Hepatocyte (in vitro differentiated cells): ENCODE measurements around the gene MGLL. TPM values are rescaled to one million over a fixed set of nuclear protein-coding genes. Genes with fewer than 3 reads are reported as not detected.

Experiments used
- DNase-seq: peaks from one replicate; pipeline ENCODE4 v3.0.0-alpha.2; 2016; ENCODE audit warnings: low spot score
- H2AFZ ChIP-seq: fragments of 200-600 bp; sonication (generic); 2 replicates; pipeline ENCODE4 v1.6.0; 2016; ENCODE audit warnings: antibody characterized with exemption, mild to moderate bottlenecking
- H3K27ac ChIP-seq: fragments of 200-600 bp; sonication (generic); 2 replicates; pipeline ENCODE4 v1.5.1; 2016; ENCODE audit warnings: mild to moderate bottlenecking
- H3K27me3 ChIP-seq: fragments of 200-600 bp; sonication (generic); 2 replicates; pipeline ENCODE4 v1.6.1; 2016
- H3K36me3 ChIP-seq: fragments of 200-600 bp; sonication (generic); replicated peaks from 2 replicates; pipeline ENCODE4 v1.5.1; 2016; ENCODE audit warnings: low read depth; ENCODE audit not compliant: insufficient read depth
- H3K4me1 ChIP-seq: fragments of 200-600 bp; sonication (generic); 2 replicates; pipeline ENCODE4 v1.5.1; 2016; ENCODE audit warnings: mild to moderate bottlenecking, moderate library complexity; ENCODE audit not compliant: insufficient read depth
- H3K4me2 ChIP-seq: fragments of 200-600 bp; sonication (generic); 2 replicates; pipeline ENCODE4 v1.6.0; 2016
- H3K4me3 ChIP-seq: fragments of 200-600 bp; sonication (generic); 2 replicates; pipeline ENCODE4 v1.5.1; 2016; ENCODE audit warnings: mild to moderate bottlenecking
- H3K79me2 ChIP-seq: fragments of 200-600 bp; sonication (generic); 2 replicates; pipeline ENCODE4 v1.6.0; 2017; ENCODE audit warnings: mild to moderate bottlenecking
- H3K9me2 ChIP-seq: fragments of 200-600 bp; sonication (generic); replicated peaks from 2 replicates; pipeline ENCODE4 v1.6.0; 2017; ENCODE audit warnings: mild to moderate bottlenecking; ENCODE audit not compliant: insufficient read depth
- H3K9me3 ChIP-seq: fragments of 200-600 bp; sonication (generic); 2 replicates; pipeline ENCODE4 v1.5.1; 2016; ENCODE audit warnings: low read depth, mild to moderate bottlenecking
- H4K20me1 ChIP-seq: fragments of 200-600 bp; sonication (generic); 2 replicates; pipeline ENCODE4 v1.6.0; 2016; ENCODE audit warnings: mild to moderate bottlenecking; ENCODE audit not compliant: insufficient read depth, poor library complexity, severe bottlenecking
- CTCF ChIP-seq: fragments of 200-600 bp; sonication (generic); IDR thresholded peaks from 2 replicates; pipeline ENCODE4 v1.5.1; 2016; ENCODE audit warnings: antibody characterized with exemption, mild to moderate bottlenecking; ENCODE audit not compliant: poor library complexity
- EZH2 ChIP-seq: fragments of 200-600 bp; sonication (generic); IDR thresholded peaks from 2 replicates; pipeline ENCODE4 v1.6.1; 2016; ENCODE audit warnings: antibody characterized with exemption, mild to moderate bottlenecking, borderline replicate concordance
- EZH2phosphoT487 ChIP-seq: fragments of 200-600 bp; sonication (generic); IDR thresholded peaks from one replicate; pipeline ENCODE4 v1.6.1; 2018; ENCODE audit warnings: antibody characterized with exemption, mild to moderate bottlenecking, low read depth, moderate library complexity; ENCODE audit not compliant: unreplicated experiment, severe bottlenecking
- WGBS: methylation state at CpG from one replicate; pipeline ENCODE4 v1.1.6; 2016; ENCODE audit warnings: low lambda C conversion rate; ENCODE audit errors: missing lambda C conversion rate; 5-methylcytosine and 5-hydroxymethylcytosine counted together
- polyA plus RNA-seq: library from polyadenylated mRNA; unstranded; fragments of >200 nt; fragmentation: Nextera tagmentation; extraction: Ambion mirVana; gene quantifications from 2 replicates; pipeline ENCODE4 v1.2.1, GENCODE V29; 2016
- total RNA-seq: library from RNA; depleted of rRNA; stranded (reverse); fragments of >200 nt; gene quantifications from 2 replicates; pipeline ENCODE4 v1.2.3, GENCODE V29; 2014

Gene MGLL
- total and polyA plus RNA-seq, 2 experiments from 2014 or later, result 7.3 to 21.4 TPM

GRCh38 chr3:127753898-127754410 is 68.4 kb downstream of the MGLL start:
- 93% methylated on average over 8 of the region's 8 CpGs for WGBS
- Histone ChIP-seq H4K20me1 (no peaks in the 10 kb centered on the region), H3K4me3 (no peak overlapping the region), H3K9me3 (no peaks in the 10 kb centered on the region), H3K27me3 (no peaks in the 10 kb centered on the region), H3K9me2 (no peaks in the 10 kb centered on the region), H3K4me2 (no peak overlapping the region), H3K79me2 (no peaks in the 10 kb centered on the region), H3K36me3 (no peaks in the 10 kb centered on the region), H3K27ac (no peak overlapping the region), H2AFZ (no peak overlapping the region), H3K4me1 (no peaks in the 10 kb centered on the region)
- TF ChIP-seq EZH2 (no peak), EZH2phosphoT487 (no peak), CTCF (no peak)
- no peak for DNase-seq

- H3K4me2 ChIP-seq, result no peak overlapping the region
- no peaks in the 10 kb centered on the region for H3K27me3 ChIP-seq
- TF ChIP-seq EZH2, result no peak
- no peak for TF ChIP-seq CTCF
- no peak for TF ChIP-seq EZH2phosphoT487
- no peaks in the 10 kb centered on the region for H3K9me2 ChIP-seq
- H3K79me2 ChIP-seq, result no peaks in the 10 kb centered on the region
- no peaks in the 10 kb centered on the region for H4K20me1 ChIP-seq
- no peaks in the 10 kb centered on the region for H3K4me1 ChIP-seq
- H3K27ac ChIP-seq, result no peak overlapping the region
- H3K36me3 ChIP-seq, result no peaks in the 10 kb centered on the region
- 88% methylated on average over 7 of the region's 7 CpGs for WGBS
- H3K9me3 ChIP-seq, result no peaks in the 10 kb centered on the region
- DNase-seq, result no peak
- H3K4me3 ChIP-seq, result no peak overlapping the region
- H2AFZ ChIP-seq, result no peak overlapping the region
Observed at GRCh38 chr3:127753338-127753737, 69.0 kb downstream of the MGLL start.

GRCh38 chr3:127751782-127752181 is 70.5 kb downstream of the MGLL start:
- no peak overlapping the region for H3K27ac ChIP-seq
- H2AFZ ChIP-seq, result no peak overlapping the region
- H3K9me2 ChIP-seq, result no peaks in the 10 kb centered on the region
- WGBS, result 93% methylated on average over 4 of the region's 4 CpGs
- DNase-seq, result no peak
- no peaks in the 10 kb centered on the region for H3K27me3 ChIP-seq
- H3K4me2 ChIP-seq, result no peak overlapping the region
- H3K4me3 ChIP-seq, result no peak overlapping the region
- no peaks in the 10 kb centered on the region for H3K79me2 ChIP-seq
- no peaks in the 10 kb centered on the region for H3K9me3 ChIP-seq
- TF ChIP-seq CTCF, result no peak
- no peak for TF ChIP-seq EZH2
- no peak for TF ChIP-seq EZH2phosphoT487
- no peaks in the 10 kb centered on the region for H3K36me3 ChIP-seq
- peaks cover 5% of the 10 kb centered on the region for H3K4me1 ChIP-seq
- no peaks in the 10 kb centered on the region for H4K20me1 ChIP-seq
